Ishikawa (cell line): ENCODE results near the gene PLEKHJ1.

Experiments
- NFIC ChIP-seq: IDR thresholded peaks from 2 replicates; pipeline ENCODE4 v1.6.1; 2012
- RAD21 ChIP-seq: IDR thresholded peaks from 2 replicates; pipeline ENCODE4 v1.6.1; 2012; ENCODE audit warnings: low read depth
- ZBTB7A ChIP-seq: IDR thresholded peaks from 2 replicates; pipeline ENCODE4 v1.6.1; 2012; ENCODE audit warnings: low read depth

- TF ChIP-seq ZBTB7A (no peak), RAD21 (no peak), NFIC (no peak)
Observed at GRCh38 chr19:2231621-2232221, 4.4 kb downstream of the PLEKHJ1 start.
